Endothelial cell of umbilical vein (primary cell): ENCODE results near the gene ZFYVE9. TPM values are rescaled to one million over a fixed set of nuclear protein-coding genes. Genes with fewer than 3 reads are reported as not detected.

Experiments used
- BruUV-seq: library from RNA; stranded (reverse); fragments of 400-500 nt; replicated peaks from 2 replicates; lab custom pipeline; 2021; lab: Mats Ljungman, UMichigan
- CTCF ChIA-PET: fragments of 300-600, 350-600 bp; sonication (Branson Sonifier 250); formaldehyde crosslinking; loops from one replicate; lab custom pipeline; 2021; ENCODE audit warnings: antibody characterized with exemption, inconsistent platforms; lab: Charles Lee
- POLR2A ChIA-PET: fragments of 300-600, 350-600 bp; sonication (Branson Sonifier 250); formaldehyde crosslinking; loops from one replicate; lab custom pipeline; 2021; ENCODE audit warnings: antibody characterized with exemption, inconsistent platforms; lab: Charles Lee
- DNase-seq: peaks from one replicate; pipeline ENCODE4 v3.0.0-alpha.2; 2011; ENCODE audit warnings: low read depth, low spot score
- FAIRE-seq: peaks from 2 replicates; lab custom pipeline; 2011; peaks lifted over from hg19 to GRCh38; lab: Jason Lieb, UNC
- H2AFZ ChIP-seq: 2 replicates; pipeline ENCODE4 v1.6.0; 2012; ENCODE audit warnings: low read depth, low read length, control low read depth, inconsistent platforms
- H3K27ac ChIP-seq: 2 replicates; pipeline ENCODE4 v1.5.1; 2011; ENCODE audit warnings: low read depth, mild to moderate bottlenecking, control low read depth, low read length, moderate library complexity; ENCODE audit not compliant: insufficient read depth
- H3K27me3 ChIP-seq, 2 experiments: 2 replicates each; pipeline versions ENCODE4 v1.6.0 to v1.6.1; 2011; ENCODE audit warnings: low read length in 2 of 2, mixed read lengths in 1 of 2; ENCODE audit not compliant: control insufficient read depth in 2 of 2, insufficient read depth in 2 of 2
- H3K36me3 ChIP-seq, 2 experiments: 2 replicates in 1 of 2; 3 replicates in 1 of 2; pipeline ENCODE4 v1.5.1; 2011; ENCODE audit warnings: low read length in 2 of 2, mild to moderate bottlenecking in 1 of 2, moderate library complexity in 1 of 2; ENCODE audit not compliant: control insufficient read depth in 2 of 2, insufficient read depth in 2 of 2; ENCODE audit errors: extremely low read depth in 1 of 2
- H3K4me1 ChIP-seq: 3 replicates; pipeline ENCODE4 v1.5.1; 2011; ENCODE audit warnings: mild to moderate bottlenecking, low read length; ENCODE audit not compliant: control insufficient read depth, insufficient read depth; ENCODE audit errors: extremely low read depth
- H3K4me2 ChIP-seq: 2 replicates; pipeline ENCODE4 v1.6.1; 2011; ENCODE audit warnings: low read length, control low read depth, mixed read lengths; ENCODE audit not compliant: insufficient read depth
- H3K4me3 ChIP-seq, 3 experiments: fragments of 200-600 bp in 1 of 3; sonication (generic), shearing (Covaris generic) in 1 of 3; replicated peaks in 1 of 3; 2 replicates each; pipeline ENCODE4 v1.5.1; 2011 to 2016; ENCODE audit warnings: control low read depth in 3 of 3, low read length in 3 of 3, mild to moderate bottlenecking in 2 of 3, inconsistent platforms in 1 of 3, low read depth in 1 of 3, moderate library complexity in 1 of 3; ENCODE audit not compliant: insufficient read depth in 1 of 3
- H3K79me2 ChIP-seq: 2 replicates; pipeline ENCODE4 v1.6.0; 2012; ENCODE audit warnings: low read length, inconsistent platforms; ENCODE audit not compliant: control insufficient read depth, insufficient read depth
- H3K9ac ChIP-seq: replicated peaks from 2 replicates; pipeline ENCODE3; 2011; ENCODE audit warnings: low read length, control low read depth; ENCODE audit not compliant: insufficient read depth; ENCODE audit errors: extremely low read depth
- H3K9me1 ChIP-seq: replicated peaks from 3 replicates; pipeline ENCODE4 v1.6.0; 2011; ENCODE audit warnings: mild to moderate bottlenecking, low read length; ENCODE audit not compliant: control insufficient read depth, insufficient read depth; ENCODE audit errors: extremely low read depth
- H3K9me3 ChIP-seq: replicated peaks from 2 replicates; pipeline ENCODE4 v1.5.1; 2012; ENCODE audit warnings: low read length, inconsistent platforms; ENCODE audit not compliant: control insufficient read depth, insufficient read depth
- H4K20me1 ChIP-seq: replicated peaks from 2 replicates; pipeline ENCODE3; 2011; ENCODE audit warnings: mild to moderate bottlenecking, low read length; ENCODE audit not compliant: control insufficient read depth, insufficient read depth; ENCODE audit errors: extremely low read depth
- CTCF ChIP-seq, 2 donors: IDR thresholded peaks; 1 replicate in 1 of 2; 2 replicates in 1 of 2; pipeline ENCODE4 v1.5.1; 2011; ENCODE audit warnings: low read length in 2 of 2, mild to moderate bottlenecking in 2 of 2, moderate library complexity in 2 of 2, control low read depth in 1 of 2, inconsistent platforms in 1 of 2, low read depth in 1 of 2; ENCODE audit not compliant: insufficient read depth in 1 of 2; ENCODE audit errors: extremely low read depth in 1 of 2
- EZH2 ChIP-seq: IDR thresholded peaks from 2 replicates; pipeline ENCODE4 v1.6.1; 2012; ENCODE audit warnings: borderline replicate concordance, low read depth, mild to moderate bottlenecking, moderate library complexity, low read length, inconsistent platforms; ENCODE audit not compliant: severe bottlenecking
- FOS ChIP-seq: IDR thresholded peaks from 2 replicates; pipeline ENCODE4 v1.6.1; 2011; ENCODE audit warnings: mild to moderate bottlenecking, low read length, moderate library complexity, borderline replicate concordance; ENCODE audit not compliant: insufficient read depth
- GATA2 ChIP-seq: IDR thresholded peaks from 2 replicates; pipeline ENCODE4 v1.7.0; 2011; ENCODE audit warnings: low read depth, mild to moderate bottlenecking, moderate library complexity, mixed read lengths, low read length; ENCODE audit not compliant: insufficient read length, insufficient read depth
- JUN ChIP-seq: IDR thresholded peaks from 2 replicates; pipeline ENCODE4 v1.6.1; 2011; ENCODE audit warnings: borderline replicate concordance, low read depth; ENCODE audit not compliant: insufficient read length, insufficient read depth
- MAX ChIP-seq: IDR thresholded peaks from 2 replicates; pipeline ENCODE4 v1.6.1; 2011; ENCODE audit not compliant: insufficient read depth, insufficient read length
- MYC ChIP-seq: IDR thresholded peaks from one replicate; pipeline ENCODE4 v1.6.1; 2011; ENCODE audit warnings: mild to moderate bottlenecking, low read depth, low read length
- POLR2A ChIP-seq: IDR thresholded peaks from 2 replicates; pipeline ENCODE4 v1.6.1; 2012; ENCODE audit warnings: low read depth, mild to moderate bottlenecking, control low read depth, low read length
- POLR2AphosphoS5 ChIP-seq: IDR thresholded peaks from 2 replicates; pipeline ENCODE4 v1.6.1; 2012; ENCODE audit warnings: low read depth, mild to moderate bottlenecking, control low read depth, low read length, moderate library complexity; ENCODE audit not compliant: insufficient read depth
- dilution Hi-C: fragments of 300-500 bp; cut with MboI; formaldehyde crosslinking; loops from one replicate; pipeline ENCODE4 v1.15.0; 2019; ENCODE audit warnings: low sequenced_read_pairs; ENCODE audit not compliant: extremely low pct_ligation_motif_present
- intact Hi-C: fragments of 100-400 bp; cut with micrococcal nuclease; formaldehyde crosslinking; loops from one replicate; pipeline ENCODE4 v1.10.0; 2022
- polyA plus RNA-seq, 4 experiments: library from polyadenylated mRNA; depleted of rRNA in 3 of 4; stranded (reverse) in 3 of 4; unstranded in 1 of 4; fragments of >200 nt; gene quantifications; 2 replicates each; pipeline versions ENCODE4 v1.2.1 to v1.2.3, GENCODE V29; 2011 to 2012; ENCODE audit warnings: missing spikeins in 1 of 4
- total RNA-seq: library from RNA; stranded (reverse); gene quantifications from 2 replicates; pipeline ENCODE4 v1.2.3, GENCODE V29; 2021

Gene ZFYVE9
- total and polyA plus RNA-seq, 2 donors (not counting 3 experiments of a cell fraction or from before 2014, with no cell fraction given): 4.1 to 16.8 TPM

GRCh38 chr1:52096216-52096615 is 45.7 kb upstream of the ZFYVE9 start:
- BruUV-seq: no TSS peak
- Histone ChIP-seq H4K20me1 (no peaks in the 10 kb centered on the region), H2AFZ (no peak overlapping the region), H3K27ac (no peak overlapping the region), H3K4me1 (no peaks in the 10 kb centered on the region), H3K79me2 (no peaks in the 10 kb centered on the region), H3K36me3 (no peaks in the 10 kb centered on the region), H3K9me3 (no peaks in the 10 kb centered on the region), H3K4me3 (no peak overlapping the region), H3K27me3 (peaks cover 0 to 4% of the 10 kb centered on the region in 2 experiments), H3K9me1 (no peaks in the 10 kb centered on the region), H3K4me2 (no peak overlapping the region), H3K9ac (no peak overlapping the region)
- POLR2A ChIA-PET: no interaction called here
- DNase-seq: no peak
- FAIRE-seq: no peak
- no peak for TF ChIP-seq EZH2
- no peak for TF ChIP-seq JUN
- no peak for TF ChIP-seq FOS
- TF ChIP-seq GATA2: no peak
- TF ChIP-seq POLR2A: no peak
- no peak for TF ChIP-seq POLR2AphosphoS5
- TF ChIP-seq CTCF (IDR thresholded peaks at IDR 0.05; ENCODE audit: extremely low read depth in 1 of 2, insufficient read depth in 1 of 2, low read depth in 1 of 2, low read length in 2 of 2): no peak
- no peak for TF ChIP-seq MAX
- TF ChIP-seq MYC: no peak
- CTCF ChIA-PET: interaction anchor here (0.7 to 1.7 kb wide), 2 partner anchors 11 to 26 kb away, joined by 3 to 7 read pairs; no protein-coding TSS in a partner anchor
- intact Hi-C loops (no loop called here), dilution Hi-C loops (no loop called here)
